ENCODE results near the gene APBB3.

DNA sequence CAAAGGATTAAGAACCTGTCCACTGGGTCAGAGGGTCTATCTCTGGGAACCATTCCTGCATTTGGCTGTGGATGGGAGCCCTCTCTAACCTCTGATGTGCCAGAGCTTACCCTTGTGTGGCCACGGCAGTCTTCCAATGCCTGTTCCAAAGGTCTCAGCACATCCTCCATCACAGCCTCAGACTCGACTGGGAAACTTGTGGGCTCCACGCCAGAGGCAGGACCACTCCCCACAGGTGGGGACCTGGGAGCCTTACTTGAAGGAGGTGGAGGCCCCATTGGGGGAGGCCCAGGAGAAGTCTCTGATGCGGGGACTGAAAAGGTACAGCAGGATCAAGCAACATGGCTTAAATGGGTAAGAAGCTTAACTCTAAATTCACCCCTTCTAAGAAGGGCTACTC lies 12.5 kb downstream of the APBB3 start:
- TF ChIP-seq, protein P1, sequence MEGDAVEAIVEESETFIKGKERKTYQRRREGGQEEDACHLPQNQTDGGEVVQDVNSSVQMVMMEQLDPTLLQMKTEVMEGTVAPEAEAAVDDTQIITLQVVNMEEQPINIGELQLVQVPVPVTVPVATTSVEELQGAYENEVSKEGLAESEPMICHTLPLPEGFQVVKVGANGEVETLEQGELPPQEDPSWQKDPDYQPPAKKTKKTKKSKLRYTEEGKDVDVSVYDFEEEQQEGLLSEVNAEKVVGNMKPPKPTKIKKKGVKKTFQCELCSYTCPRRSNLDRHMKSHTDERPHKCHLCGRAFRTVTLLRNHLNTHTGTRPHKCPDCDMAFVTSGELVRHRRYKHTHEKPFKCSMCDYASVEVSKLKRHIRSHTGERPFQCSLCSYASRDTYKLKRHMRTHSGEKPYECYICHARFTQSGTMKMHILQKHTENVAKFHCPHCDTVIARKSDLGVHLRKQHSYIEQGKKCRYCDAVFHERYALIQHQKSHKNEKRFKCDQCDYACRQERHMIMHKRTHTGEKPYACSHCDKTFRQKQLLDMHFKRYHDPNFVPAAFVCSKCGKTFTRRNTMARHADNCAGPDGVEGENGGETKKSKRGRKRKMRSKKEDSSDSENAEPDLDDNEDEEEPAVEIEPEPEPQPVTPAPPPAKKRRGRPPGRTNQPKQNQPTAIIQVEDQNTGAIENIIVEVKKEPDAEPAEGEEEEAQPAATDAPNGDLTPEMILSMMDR (IDR thresholded peaks at IDR 0.05), result no peak
- no peak for TF ChIP-seq POLR2A (IDR thresholded peaks at IDR 0.05)

Measured in lower leg skin (tissue), 3 donors.